H9 (cell line): ENCODE measurements around the gene WDR5. TPM values are rescaled to one million over a fixed set of nuclear protein-coding genes. Genes with fewer than 3 reads are reported as not detected.

Experiments
- DNase-seq: peaks from one replicate; pipeline ENCODE4 v3.0.0-alpha.2; 2017
- H2AFZ ChIP-seq: one replicate; pipeline ENCODE4 v1.6.1; 2013; ENCODE audit warnings: mild to moderate bottlenecking, low read length, control low read depth, moderate library complexity
- H2AK5ac ChIP-seq: 2 replicates; pipeline ENCODE4 v1.6.1; 2013; ENCODE audit warnings: low read length, control low read depth, mixed read lengths; ENCODE audit not compliant: insufficient read length
- H2BK120ac ChIP-seq: one replicate; pipeline ENCODE4 v1.6.1; 2013; ENCODE audit warnings: low read depth, mild to moderate bottlenecking, low read length, control low read depth, inconsistent platforms; ENCODE audit not compliant: poor library complexity, severe bottlenecking
- H2BK12ac ChIP-seq: 2 replicates; pipeline ENCODE4 v1.6.1; 2013; ENCODE audit warnings: low read length, control low read depth, mixed read lengths, low read depth; ENCODE audit not compliant: insufficient read length
- H2BK15ac ChIP-seq: 2 replicates; pipeline ENCODE4 v1.6.1; 2013; ENCODE audit warnings: low read depth, low read length, control low read depth
- H2BK20ac ChIP-seq: one replicate; pipeline ENCODE4 v1.6.1; 2013; ENCODE audit warnings: low read depth, mild to moderate bottlenecking, low read length, control low read depth, inconsistent platforms; ENCODE audit not compliant: poor library complexity, severe bottlenecking
- H2BK5ac ChIP-seq: 2 replicates; pipeline ENCODE4 v1.6.1; 2013; ENCODE audit warnings: low read length, control low read depth, mixed read lengths; ENCODE audit not compliant: insufficient read length
- H3K14ac ChIP-seq: 2 replicates; pipeline ENCODE4 v1.6.1; 2013; ENCODE audit warnings: low read length, control low read depth; ENCODE audit not compliant: insufficient read depth
- H3K18ac ChIP-seq: 2 replicates; pipeline ENCODE4 v1.6.1; 2013; ENCODE audit warnings: low read depth, mild to moderate bottlenecking, mixed read lengths, low read length, control low read depth; ENCODE audit not compliant: insufficient read length
- H3K23ac ChIP-seq: 2 replicates; pipeline ENCODE4 v1.6.1; 2013; ENCODE audit warnings: low read length, control low read depth, mixed read lengths, low read depth; ENCODE audit not compliant: insufficient read length
- H3K23me2 ChIP-seq: 2 replicates; pipeline ENCODE4 v1.6.1; 2013; ENCODE audit warnings: low read depth, mild to moderate bottlenecking, mixed read lengths, low read length, control low read depth; ENCODE audit not compliant: insufficient read length, poor library complexity, severe bottlenecking
- H3K27ac ChIP-seq: 2 replicates; pipeline ENCODE4 v1.5.1; 2013; ENCODE audit warnings: low read length, control low read depth, mixed read lengths, low read depth; ENCODE audit not compliant: insufficient read length
- H3K27me3 ChIP-seq: 2 replicates; pipeline ENCODE4 v1.6.1; 2013; ENCODE audit warnings: low read length, control low read depth, inconsistent platforms; ENCODE audit not compliant: insufficient read depth
- H3K4ac ChIP-seq: 2 replicates; pipeline ENCODE4 v1.6.1; 2013; ENCODE audit warnings: low read depth, mild to moderate bottlenecking, control low read depth, inconsistent platforms, low read length, moderate library complexity
- H3K4me1 ChIP-seq: 2 replicates; pipeline ENCODE4 v1.6.1; 2013; ENCODE audit warnings: low read length, control low read depth, inconsistent platforms; ENCODE audit not compliant: insufficient read depth
- H3K4me2 ChIP-seq: 2 replicates; pipeline ENCODE4 v1.6.1; 2013; ENCODE audit warnings: low read length, control low read depth, mixed read lengths; ENCODE audit not compliant: insufficient read length, insufficient read depth
- H3K56ac ChIP-seq: 2 replicates; pipeline ENCODE4 v1.6.1; 2013; ENCODE audit warnings: low read depth, mild to moderate bottlenecking, mixed read lengths, low read length, control low read depth; ENCODE audit not compliant: insufficient read length
- H3K79me1 ChIP-seq: 2 replicates; pipeline ENCODE4 v1.6.1; 2013; ENCODE audit warnings: low read depth, mild to moderate bottlenecking, moderate library complexity, low read length, control low read depth, inconsistent platforms; ENCODE audit not compliant: insufficient read depth, poor library complexity, severe bottlenecking
- H3K79me2 ChIP-seq: 2 replicates; pipeline ENCODE4 v1.6.1; 2013; ENCODE audit warnings: low read length, control low read depth, inconsistent platforms; ENCODE audit not compliant: insufficient read depth
- H3K9ac ChIP-seq: 2 replicates; pipeline ENCODE4 v1.6.1; 2013; ENCODE audit warnings: low read length, control low read depth, mixed read lengths; ENCODE audit not compliant: insufficient read length; ENCODE audit errors: extremely low read depth
- H3K9me3 ChIP-seq: one replicate; pipeline ENCODE4 v1.6.1; 2013; ENCODE audit warnings: low read depth, low read length, inconsistent platforms; ENCODE audit not compliant: control insufficient read depth
- H3T11ph ChIP-seq: one replicate; pipeline ENCODE4 v1.6.1; 2013; ENCODE audit warnings: mild to moderate bottlenecking, low read length, control low read depth, inconsistent platforms
- H4K20me1 ChIP-seq: one replicate; pipeline ENCODE4 v1.6.1; 2013; ENCODE audit not compliant: control insufficient read depth, insufficient read length, insufficient read depth
- H4K5ac ChIP-seq: 2 replicates; pipeline ENCODE4 v1.6.1; 2013; ENCODE audit warnings: low read depth, mild to moderate bottlenecking, mixed read lengths, low read length, control low read depth; ENCODE audit not compliant: insufficient read length
- H4K8ac ChIP-seq: replicated peaks from 2 replicates; pipeline ENCODE4 v1.6.1; 2013; ENCODE audit warnings: low read length, control low read depth, mixed read lengths, low read depth; ENCODE audit not compliant: insufficient read length
- H4K91ac ChIP-seq: 2 replicates; pipeline ENCODE4 v1.6.1; 2013; ENCODE audit warnings: low read depth, mild to moderate bottlenecking, moderate library complexity, mixed read lengths, low read length, control low read depth; ENCODE audit not compliant: insufficient read length
- H3K27ac Mint-ChIP-seq, 3 experiments: 2 replicates in 2 of 3; 3 replicates in 1 of 3; pipeline ENCODE4 v1.8.0; 2020 to 2021; ENCODE audit warnings: mixed read lengths in 3 of 3, mild to moderate bottlenecking in 1 of 3, moderate library complexity in 1 of 3
- H3K27me3 Mint-ChIP-seq: 2 replicates; pipeline ENCODE4 v1.8.0; 2021; ENCODE audit warnings: low read depth, mild to moderate bottlenecking, moderate library complexity, mixed read lengths
- H3K36me3 Mint-ChIP-seq, 3 experiments: 2 replicates in 2 of 3; 3 replicates in 1 of 3; pipeline ENCODE4 v1.8.0; 2020 to 2021; ENCODE audit warnings: low read depth in 3 of 3, mixed read lengths in 3 of 3; ENCODE audit not compliant: insufficient read depth in 1 of 3
- H3K4me1 Mint-ChIP-seq, 2 experiments: 2 replicates each; pipeline ENCODE4 v1.8.0; 2020; ENCODE audit warnings: mixed read lengths in 2 of 2
- H3K4me3 Mint-ChIP-seq, 2 experiments: 2 replicates in 1 of 2; 3 replicates in 1 of 2; pipeline ENCODE4 v1.8.0; 2020 to 2021; ENCODE audit warnings: mild to moderate bottlenecking in 2 of 2, mixed read lengths in 2 of 2, moderate library complexity in 1 of 2
- H3K9me3 Mint-ChIP-seq, 2 experiments: 2 replicates in 1 of 2; 3 replicates in 1 of 2; pipeline ENCODE4 v1.8.0; 2020; ENCODE audit warnings: mild to moderate bottlenecking in 2 of 2, mixed read lengths in 2 of 2, moderate library complexity in 1 of 2
- WGBS: extraction: QIAGEN DNeasy Blood & Tissue Kit; methylation state at CpG from one replicate; pipeline ENCODE4 v1.1.7; 2013; ENCODE audit warnings: missing lambda C conversion rate, low lambda C conversion rate, mixed read lengths; ENCODE audit not compliant: insufficient read length; ENCODE audit errors: extremely low coverage; 5-methylcytosine and 5-hydroxymethylcytosine counted together
- total RNA-seq: library from RNA; stranded (reverse); gene quantifications from 2 replicates; pipeline ENCODE4 v1.2.1, GENCODE V29; 2021
- TF ChIP-seq, protein P1 (sequence below): fragments of 200-600 bp; sonication (generic); conservative IDR thresholded peaks from 3 replicates; pipeline ENCODE4 v1.8.0; 2021; ENCODE audit warnings: antibody characterized with exemption, mild to moderate bottlenecking

WDR5 gene
- total RNA-seq, 1 experiment from 2014 or later = 72.3 TPM

DNA sequence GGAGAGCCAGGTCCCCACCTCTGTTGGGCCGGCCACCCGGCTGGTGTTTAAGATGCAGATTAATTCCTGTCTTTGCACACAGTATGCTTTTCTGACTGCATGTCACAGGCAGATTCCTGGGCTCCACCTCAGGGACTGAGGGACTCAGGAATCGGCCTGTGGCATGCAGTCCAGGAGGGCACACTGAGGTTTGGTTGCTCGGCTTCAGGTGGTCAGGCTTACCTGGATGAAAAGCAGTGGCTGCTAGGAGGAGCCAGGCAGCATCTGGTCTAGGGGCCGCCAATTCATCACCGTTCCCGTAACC, 1.1 kb downstream of the WDR5 start:
- Histone ChIP-seq H2BK120ac (no peak overlapping the region), H3K56ac (no peak overlapping the region), H3K79me1 (peaks cover 7% of the 10 kb centered on the region), H4K20me1 (peaks cover 6% of the 10 kb centered on the region), H3K27me3 (no peaks in the 10 kb centered on the region), H4K91ac (no peak overlapping the region), H3K4ac (no peak overlapping the region), H3K4me2 (peak overlapping the region; percentile 61), H4K5ac (no peak overlapping the region), H3K4me1 (peaks cover 3% of the 10 kb centered on the region; the same call in 1 of the 2 replicates), H2BK5ac (no peak overlapping the region), H2BK20ac (no peak overlapping the region), H3K23me2 (peaks cover 11% of the 10 kb centered on the region), H3K23ac (no peak overlapping the region), H3K14ac (peak overlapping the region; percentile 92; the same call in 1 of the 2 replicates), H2AK5ac (no peak overlapping the region), H4K8ac (no peak overlapping the region), H2AFZ (no peak overlapping the region), H3K79me2 (peaks cover 29% of the 10 kb centered on the region; the same call in 1 of the 2 replicates), H3K27ac (no peak overlapping the region), H2BK15ac (no peak overlapping the region), H2BK12ac (no peak overlapping the region), H3K9me3 (no peaks in the 10 kb centered on the region), H3K9ac (peak overlapping the region; percentile 75), H3T11ph (no peak overlapping the region), H3K18ac (no peak overlapping the region)
- H3K4me3 Mint-ChIP-seq = peak overlapping the region; percentile 90 to 97
- no CpG with 5 or more reads among the region's 7 CpGs for WGBS
- peaks cover 19 to 36% of the 10 kb centered on the region in 2 experiments for H3K4me1 Mint-ChIP-seq
- no peaks in the 10 kb centered on the region for H3K27me3 Mint-ChIP-seq
- H3K9me3 Mint-ChIP-seq = no peaks in the 10 kb centered on the region
- H3K27ac Mint-ChIP-seq = peak overlapping the region; percentile 66 to 94 (median 89); a peak in 4 of 7 replicates
- TF ChIP-seq, protein P1, sequence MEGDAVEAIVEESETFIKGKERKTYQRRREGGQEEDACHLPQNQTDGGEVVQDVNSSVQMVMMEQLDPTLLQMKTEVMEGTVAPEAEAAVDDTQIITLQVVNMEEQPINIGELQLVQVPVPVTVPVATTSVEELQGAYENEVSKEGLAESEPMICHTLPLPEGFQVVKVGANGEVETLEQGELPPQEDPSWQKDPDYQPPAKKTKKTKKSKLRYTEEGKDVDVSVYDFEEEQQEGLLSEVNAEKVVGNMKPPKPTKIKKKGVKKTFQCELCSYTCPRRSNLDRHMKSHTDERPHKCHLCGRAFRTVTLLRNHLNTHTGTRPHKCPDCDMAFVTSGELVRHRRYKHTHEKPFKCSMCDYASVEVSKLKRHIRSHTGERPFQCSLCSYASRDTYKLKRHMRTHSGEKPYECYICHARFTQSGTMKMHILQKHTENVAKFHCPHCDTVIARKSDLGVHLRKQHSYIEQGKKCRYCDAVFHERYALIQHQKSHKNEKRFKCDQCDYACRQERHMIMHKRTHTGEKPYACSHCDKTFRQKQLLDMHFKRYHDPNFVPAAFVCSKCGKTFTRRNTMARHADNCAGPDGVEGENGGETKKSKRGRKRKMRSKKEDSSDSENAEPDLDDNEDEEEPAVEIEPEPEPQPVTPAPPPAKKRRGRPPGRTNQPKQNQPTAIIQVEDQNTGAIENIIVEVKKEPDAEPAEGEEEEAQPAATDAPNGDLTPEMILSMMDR = no peak
- H3K36me3 Mint-ChIP-seq = peaks cover 27 to 38% (median 32%) of the 10 kb centered on the region in 3 experiments; a peak in 6 of 7 replicates
- DNase-seq = no peak
